Measurements from ENCODE around the gene MOCS2.
A peak's percentile ranks its signal among the peaks of the same experiment; 100 is the strongest.
"Not testable (repeated sequence)": the region's sequence is repeated elsewhere in the genome, so short reads cannot be mapped to it uniquely, and the experiment has no call there.

Gene MOCS2
- total RNA-seq: 10.5 to 31.9 (median 22.1) reads per million in 17 experiments

GRCh38 chr5:53109443-53110127, at the start of gene MOCS2:
Gene MOCS2 (minus strand): TSS chr5:53109757. CDS start chr5:53107174, 2,583 bp downstream.
- peak; percentile 95 to 98 (median 96) for DNase-seq

- DNase-seq: no peak
Measured at GRCh38 chr5:53151713-53152458, 42.3 kb upstream of the MOCS2 start.

- no peak for DNase-seq
Measured at GRCh38 chr5:53133020-53133419, 23.5 kb upstream of the MOCS2 start.

- DNase-seq: no peak
Measured at GRCh38 chr5:53130266-53130665, 20.7 kb upstream of the MOCS2 start.

GRCh38 chr5:53128481-53128880, 18.9 kb upstream of the MOCS2 start:
- DNase-seq: no peak

GRCh38 chr5:53127107-53127506, 17.6 kb upstream of the MOCS2 start:
- no peak for DNase-seq

GRCh38 chr5:53126521-53126920, 17.0 kb upstream of the MOCS2 start:
- no peak for DNase-seq

GRCh38 chr5:53123702-53124101, 14.1 kb upstream of the MOCS2 start:
- no peak for DNase-seq

- DNase-seq: no peak
Measured at GRCh38 chr5:53120165-53120564, 10.6 kb upstream of the MOCS2 start.

- DNase-seq: no peak
Measured at GRCh38 chr5:53118879-53119278, 9.3 kb upstream of the MOCS2 start.

- no peak for DNase-seq
Measured at GRCh38 chr5:53116597-53116996, 7.0 kb upstream of the MOCS2 start.

- no peak for DNase-seq
Measured at GRCh38 chr5:53114988-53115387, 5.4 kb upstream of the MOCS2 start.

GRCh38 chr5:53113947-53114346, 4.4 kb upstream of the MOCS2 start:
- no peak for DNase-seq

GRCh38 chr5:53112909-53113308, 3.4 kb upstream of the MOCS2 start:
- DNase-seq: no peak

GRCh38 chr5:53112307-53112706, 2.8 kb upstream of the MOCS2 start:
- not testable (repeated sequence) for DNase-seq

GRCh38 chr5:53111139-53111538, 1.6 kb upstream of the MOCS2 start:
- DNase-seq: no peak

GRCh38 chr5:53110156-53110555, 599 bp upstream of the MOCS2 start:
- no peak for DNase-seq

GRCh38 chr5:53109056-53109442, 508 bp downstream of the MOCS2 start:
- peak in 3 of 4 experiments; percentile 12 to 43 (median 26) for DNase-seq

GRCh38 chr5:53105611-53106300, 3.8 kb downstream of the MOCS2 start:
- no peak for DNase-seq

GRCh38 chr5:53100606-53101005, 9.0 kb downstream of the MOCS2 start:
- DNase-seq: no peak

GRCh38 chr5:53099546-53099945, 10.0 kb downstream of the MOCS2 start:
- DNase-seq: no peak

- peak; percentile 66 to 84 (median 73) for DNase-seq
Measured at GRCh38 chr5:53095931-53096525, 13.5 kb downstream of the MOCS2 start.

GRCh38 chr5:53095217-53095616, 14.3 kb downstream of the MOCS2 start:
- no peak for DNase-seq
